Testis (tissue), 3 donors: ENCODE data around the gene CSF1. TPM values are rescaled to one million over a fixed set of nuclear protein-coding genes. Genes with fewer than 3 reads are reported as not detected.

Source experiments
- DNase-seq: peaks from one replicate; pipeline ENCODE4 v3.0.0-alpha.2; 2019
- H3K27ac ChIP-seq, 2 donors: fragments of 200-600 bp; sonication (generic); one replicate each; pipeline ENCODE4 v1.5.1; 2019
- H3K27me3 ChIP-seq: fragments of 200-600 bp; sonication (generic); one replicate; pipeline ENCODE4 v1.5.1; 2019
- H3K36me3 ChIP-seq: fragments of 200-600 bp; sonication (generic); one replicate; pipeline ENCODE4 v1.5.1; 2017; ENCODE audit warnings: low read depth; ENCODE audit errors: missing control alignments
- H3K4me1 ChIP-seq: fragments of 200-600 bp; sonication (generic); one replicate; pipeline ENCODE4 v1.5.1; 2019
- H3K4me3 ChIP-seq, 2 donors: fragments of 200-600 bp; sonication (generic); one replicate each; pipeline ENCODE4 v1.5.1; 2017 to 2019
- H3K9me3 ChIP-seq: fragments of 200-600 bp; sonication (generic); one replicate; pipeline ENCODE4 v1.5.1; 2017
- CTCF ChIP-seq, 3 experiments: fragments of 450-650 bp in 2 of 3; fragments of 200-600 bp in 1 of 3; sonication (generic) in 1 of 3; IDR thresholded peaks; one replicate each; pipeline ENCODE4 v1.5.1; 2016 to 2019; ENCODE audit warnings: antibody characterized with exemption in 3 of 3, mild to moderate bottlenecking in 2 of 3, moderate library complexity in 1 of 3
- POLR2A ChIP-seq: fragments of 450-650 bp; IDR thresholded peaks from one replicate; pipeline ENCODE4 v1.6.1; 2017; ENCODE audit warnings: antibody characterized with exemption, mild to moderate bottlenecking, moderate library complexity
- WGBS, 2 donors: methylation state at CpG; one replicate each; pipeline ENCODE4 v1.1.5; 2018; 5-methylcytosine and 5-hydroxymethylcytosine counted together
- intact Hi-C: fragments of 100-400 bp; cut with DNase I; formaldehyde crosslinking; loops from one replicate; pipeline ENCODE4 v1.15.1; 2023; ENCODE audit warnings: low total_unique reads
- polyA plus RNA-seq: library from polyadenylated mRNA; stranded (reverse); fragments of 350-450 nt; fragmentation: Illumina TruSeq; extraction: RNeasy Lipid Tissue Mini Kit (QIAGEN cat#74804); gene quantifications from one replicate; pipeline ENCODE4 v1.2.3, GENCODE V29; 2014; ENCODE audit warnings: low read depth, low replicate concordance; ENCODE audit not compliant: insufficient read depth
- total RNA-seq, 2 donors: library from RNA; depleted of rRNA; stranded (reverse); fragments of >200 nt; gene quantifications; one replicate each; pipeline ENCODE4 v1.2.3, GENCODE V29; 2016

CSF1 gene
- total and polyA plus RNA-seq, 3 donors from 2014 or later: 9.8 to 14.2 (median 10.9) TPM

- no peaks in the 10 kb centered on the region for H3K9me3 ChIP-seq
- no peak overlapping the region for H3K4me3 ChIP-seq
- H3K27me3 ChIP-seq: no peaks in the 10 kb centered on the region
- WGBS, 2 donors: 30 to 32% methylated on average over 7 to 8 of the region's 8 CpGs
- DNase-seq: peak; percentile 78
- H3K36me3 ChIP-seq: no peaks in the 10 kb centered on the region
- TF ChIP-seq POLR2A (no peak), CTCF (IDR thresholded peaks at IDR 0.05) (no peak)
- intact Hi-C loops: no loop called here
- peak overlapping the region; percentile 65 to 86 for H3K27ac ChIP-seq
- peaks cover 41% of the 10 kb centered on the region for H3K4me1 ChIP-seq
Measured at GRCh38 chr1:109928591-109929111, 18.0 kb downstream of the CSF1 start.

GRCh38 chr1:109929170-109929569 lies 18.5 kb downstream of the CSF1 start:
- WGBS, 2 donors: 82% methylated on average over 11 of the region's 11 CpGs; no CpG with 5 or more reads in 1 of the 2 donors

GRCh38 chr1:109929588-109930251 lies 19.1 kb downstream of the CSF1 start:
- peak overlapping the region; percentile 28 to 86 for H3K27ac ChIP-seq
- 59 to 80% methylated on average over 5 to 11 of the region's 11 CpGs for WGBS, 2 donors
- no peak overlapping the region for H3K4me3 ChIP-seq
- no peaks in the 10 kb centered on the region for H3K36me3 ChIP-seq
- H3K4me1 ChIP-seq: peaks cover 41% of the 10 kb centered on the region
- TF ChIP-seq CTCF (IDR thresholded peaks at IDR 0.05) (no peak), POLR2A (no peak)
- no peaks in the 10 kb centered on the region for H3K9me3 ChIP-seq
- no peaks in the 10 kb centered on the region for H3K27me3 ChIP-seq
- intact Hi-C loops: no loop called here
- no peak for DNase-seq

More at GRCh38 chr1:109929170-109929569, 18.5 kb downstream of the CSF1 start:
- Histone ChIP-seq H3K36me3 (no peaks in the 10 kb centered on the region), H3K4me3 (no peak overlapping the region), H3K27me3 (no peaks in the 10 kb centered on the region), H3K27ac (peak overlapping the region; percentile 65 to 86), H3K4me1 (peaks cover 41% of the 10 kb centered on the region), H3K9me3 (no peaks in the 10 kb centered on the region)
- intact Hi-C loops: no loop called here
- TF ChIP-seq POLR2A (no peak), CTCF (IDR thresholded peaks at IDR 0.05) (no peak)
- DNase-seq: no peak

GRCh38 chr1:109930252-109930993 lies 19.8 kb downstream of the CSF1 start:
- H3K4me1 ChIP-seq: peaks cover 41% of the 10 kb centered on the region
- peak overlapping the region; percentile 5 to 86 for H3K27ac ChIP-seq
- no peak overlapping the region for H3K4me3 ChIP-seq
- intact Hi-C loops: no loop called here
- H3K27me3 ChIP-seq: no peaks in the 10 kb centered on the region
- 89 to 92% methylated on average over 9 of the region's 9 CpGs for WGBS, 2 donors
- no peaks in the 10 kb centered on the region for H3K9me3 ChIP-seq
- H3K36me3 ChIP-seq: no peaks in the 10 kb centered on the region
- DNase-seq: no peak
- no peak for TF ChIP-seq CTCF (IDR thresholded peaks at IDR 0.05)
- no peak for TF ChIP-seq POLR2A
